Stomach (tissue), 4 donors: ENCODE data around the gene PTPRK.

Experiments used
- POLR2A ChIP-seq, 4 donors: fragments of 450-650 bp; IDR thresholded peaks; one replicate each; pipeline ENCODE4 v1.6.1; 2016; ENCODE audit warnings: antibody characterized with exemption in 4 of 4, control low read depth in 2 of 4, mild to moderate bottlenecking in 1 of 4, moderate library complexity in 1 of 4
- POLR2AphosphoS5 ChIP-seq, 3 donors: sonication (generic); formaldehyde crosslinking; IDR thresholded peaks; one replicate each; pipeline ENCODE4 v1.6.1; 2016; ENCODE audit warnings: antibody characterized with exemption in 3 of 3

DNA sequence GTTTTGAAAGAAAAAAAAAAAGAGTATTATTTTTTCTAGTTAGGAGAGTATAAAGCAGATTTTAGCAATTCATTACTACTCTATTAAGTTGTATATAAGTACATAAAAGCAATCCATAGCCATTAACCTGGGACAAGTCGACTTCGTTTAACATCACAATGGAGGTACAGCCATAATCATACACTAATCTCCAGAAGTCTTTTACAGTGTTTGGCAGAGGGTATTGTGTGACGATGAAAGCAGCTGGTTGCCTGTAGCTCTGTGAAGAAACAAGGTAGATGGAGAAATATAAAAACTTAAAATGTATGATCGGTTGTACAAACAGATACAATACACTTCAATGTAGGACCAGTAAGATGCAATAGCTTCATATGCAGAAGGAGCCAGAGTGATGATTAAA lies 543.6 kb downstream of the PTPRK start:
- TF ChIP-seq POLR2AphosphoS5 (IDR thresholded peaks at IDR 0.05) (no peak), POLR2A (IDR thresholded peaks at IDR 0.05) (no peak)
